OCI-LY3 (cell line): ENCODE measurements around the gene SSX2IP.

ENCODE experiments used
- EZH2phosphoT487 ChIP-seq: fragments of 200-600 bp; shearing (Covaris generic); IDR thresholded peaks from 2 replicates; pipeline ENCODE4 v1.6.1; 2018; ENCODE audit warnings: antibody characterized with exemption, mixed run types, low read depth
- TF ChIP-seq, protein P1 (sequence below): fragments of 200-600, 300-600 bp; sonication (generic); IDR thresholded peaks from 2 replicates; pipeline ENCODE4 v1.5.1; 2014; ENCODE audit warnings: antibody characterized with exemption, low read length, low read depth

DNA sequence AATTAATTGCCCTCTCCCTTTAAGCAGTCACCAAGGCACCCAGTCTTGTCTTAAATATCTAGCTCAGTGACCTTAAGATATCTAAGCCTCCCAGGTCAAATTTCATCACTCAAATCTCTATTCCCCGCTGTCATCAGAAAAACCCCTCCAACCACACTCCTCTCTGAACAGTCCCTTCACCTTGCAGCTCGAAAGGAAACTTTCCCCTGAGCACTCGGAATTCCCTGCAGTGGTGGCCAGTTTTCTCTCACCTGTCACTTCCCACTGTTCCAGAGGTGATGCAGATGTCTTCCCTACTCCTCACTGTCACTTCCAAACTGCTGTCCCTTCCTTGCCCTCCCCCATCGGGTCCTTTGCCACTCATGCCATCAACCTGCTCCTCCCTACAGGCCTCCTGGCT lies 15.3 kb upstream of the SSX2IP start:
- no peak for TF ChIP-seq EZH2phosphoT487
- TF ChIP-seq, protein P1, sequence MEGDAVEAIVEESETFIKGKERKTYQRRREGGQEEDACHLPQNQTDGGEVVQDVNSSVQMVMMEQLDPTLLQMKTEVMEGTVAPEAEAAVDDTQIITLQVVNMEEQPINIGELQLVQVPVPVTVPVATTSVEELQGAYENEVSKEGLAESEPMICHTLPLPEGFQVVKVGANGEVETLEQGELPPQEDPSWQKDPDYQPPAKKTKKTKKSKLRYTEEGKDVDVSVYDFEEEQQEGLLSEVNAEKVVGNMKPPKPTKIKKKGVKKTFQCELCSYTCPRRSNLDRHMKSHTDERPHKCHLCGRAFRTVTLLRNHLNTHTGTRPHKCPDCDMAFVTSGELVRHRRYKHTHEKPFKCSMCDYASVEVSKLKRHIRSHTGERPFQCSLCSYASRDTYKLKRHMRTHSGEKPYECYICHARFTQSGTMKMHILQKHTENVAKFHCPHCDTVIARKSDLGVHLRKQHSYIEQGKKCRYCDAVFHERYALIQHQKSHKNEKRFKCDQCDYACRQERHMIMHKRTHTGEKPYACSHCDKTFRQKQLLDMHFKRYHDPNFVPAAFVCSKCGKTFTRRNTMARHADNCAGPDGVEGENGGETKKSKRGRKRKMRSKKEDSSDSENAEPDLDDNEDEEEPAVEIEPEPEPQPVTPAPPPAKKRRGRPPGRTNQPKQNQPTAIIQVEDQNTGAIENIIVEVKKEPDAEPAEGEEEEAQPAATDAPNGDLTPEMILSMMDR: no peak
